Measurements from ENCODE around the gene NUP88.
"Not testable (repeated sequence)": the region's sequence is repeated elsewhere in the genome, so short reads cannot be mapped to it uniquely, and the experiment has no call there.

The NUP88 gene

GRCh38 chr17:5419356-5419958, at the start of gene NUP88:
TSS of gene NUP88 (minus strand) at chr17:5419662. CDS start at chr17:5419650, 12 bp downstream.
- DNase-seq, result peak; percentile 93 to 98

GRCh38 chr17:5468075-5468473, 48.6 kb upstream of the NUP88 start:
- DNase-seq, result no peak

- no peak for DNase-seq
These were observed 48.0 kb upstream of the NUP88 start for GRCh38 chr17:5467416-5467815.

GRCh38 chr17:5466295-5466694, 46.8 kb upstream of the NUP88 start:
- no peak for DNase-seq

GRCh38 chr17:5464717-5465507, 45.5 kb upstream of the NUP88 start:
- no peak for DNase-seq

GRCh38 chr17:5446786-5447185, 27.3 kb upstream of the NUP88 start:
- no peak for DNase-seq

- no peak for DNase-seq
These were observed 24.7 kb upstream of the NUP88 start for GRCh38 chr17:5444209-5444608.

- no peak for DNase-seq
These were observed 24.3 kb upstream of the NUP88 start for GRCh38 chr17:5443728-5444127.

GRCh38 chr17:5439446-5439764, 19.9 kb upstream of the NUP88 start:
- no peak for DNase-seq

- DNase-seq, result peak; percentile 73 to 94
These were observed 19.4 kb upstream of the NUP88 start, which contains the start of gene C1QBP for GRCh38 chr17:5438716-5439445. TSS of gene C1QBP (minus strand) at chr17:5439155. CDS start at chr17:5439073, 82 bp downstream.

- DNase-seq, result no peak
These were observed 18.4 kb upstream of the NUP88 start for GRCh38 chr17:5437721-5438317.

GRCh38 chr17:5435781-5436315, 16.4 kb upstream of the NUP88 start:
- DNase-seq, result not testable (repeated sequence)

- DNase-seq, result no peak
These were observed 15.5 kb upstream of the NUP88 start for GRCh38 chr17:5434984-5435383.

GRCh38 chr17:5431949-5432556, 12.6 kb upstream of the NUP88 start:
- DNase-seq, result no peak

- not testable (repeated sequence) for DNase-seq
These were observed 11.8 kb upstream of the NUP88 start for GRCh38 chr17:5431234-5431633.

- no peak for DNase-seq
These were observed 11.0 kb upstream of the NUP88 start for GRCh38 chr17:5430413-5430999.

- DNase-seq, result no peak
These were observed 9.9 kb upstream of the NUP88 start for GRCh38 chr17:5429191-5429887.

- no peak for DNase-seq
These were observed 6.4 kb upstream of the NUP88 start for GRCh38 chr17:5425826-5426225.

- no peak for DNase-seq
These were observed 5.4 kb upstream of the NUP88 start for GRCh38 chr17:5424909-5425308.

- no peak for DNase-seq
These were observed 3.0 kb upstream of the NUP88 start for GRCh38 chr17:5422505-5422904.

GRCh38 chr17:5419959-5420653, 644 bp upstream of the NUP88 start, which contains the start of gene RPAIN:
TSS of gene RPAIN (plus strand) at chr17:5420182. CDS start at chr17:5420211, 29 bp downstream.
- DNase-seq, result peak; percentile 83 to 87
